HCT116 (cell line): ENCODE data around the gene HPS3. TPM values are rescaled to one million over a fixed set of nuclear protein-coding genes. Genes with fewer than 3 reads are reported as not detected.

Experiments
- ATAC-seq: fragments of 200-7000 bp; cut with Tn5 transposase; 2 replicates; pipeline ENCODE4 v1.9.1; 2020; ENCODE audit warnings: mild to moderate bottlenecking, moderate library complexity
- BruUV-seq: library from RNA; stranded (reverse); fragments of 400-500 nt; replicated peaks from 2 replicates; lab custom pipeline; 2021; lab: Mats Ljungman, UMichigan
- CTCF ChIA-PET: fragments of 300-600 bp; sonication (Branson Sonifier 250); formaldehyde crosslinking; loops from one replicate; lab custom pipeline; 2021; ENCODE audit warnings: antibody characterized with exemption; lab: Charles Lee
- POLR2A ChIA-PET: fragments of 300-600, 350-600 bp; sonication (Branson Sonifier 250); formaldehyde crosslinking; loops from one replicate; lab custom pipeline; 2021; ENCODE audit warnings: antibody characterized with exemption; lab: Charles Lee
- RAD21 ChIA-PET, 2 experiments: fragments of 300-600 bp; sonication (Branson Sonifier 250); formaldehyde crosslinking; loops; one replicate each; lab custom pipeline; 2023; ENCODE audit warnings: low total read pairs in 2 of 2; ENCODE audit not compliant: uncharacterized antibody in 2 of 2, unreplicated experiment in 2 of 2, low non-redundant PET in 1 of 2; lab: Charles Lee
- DNase-seq: peaks from one replicate; pipeline ENCODE4 v3.0.0-alpha.2; 2010; ENCODE audit warnings: low read depth, low spot score
- H2AFZ ChIP-seq: fragments of 200-600 bp; shearing (Covaris generic), sonication (generic); 2 replicates; pipeline ENCODE4 v1.6.1; 2017; ENCODE audit warnings: low read depth, mixed run types, mixed read lengths, antibody characterized with exemption, low read length; ENCODE audit not compliant: poor library complexity, severe bottlenecking
- H3K27ac ChIP-seq: 2 replicates; pipeline ENCODE4 v1.5.1; 2012; ENCODE audit warnings: low read depth, low read length
- H3K27me3 ChIP-seq: fragments of 200-600 bp; sonication (generic); 2 replicates; pipeline ENCODE4 v1.6.1; 2016; ENCODE audit warnings: mixed run types, low read length, mixed read lengths; ENCODE audit not compliant: insufficient read depth
- H3K36me3 ChIP-seq, 2 experiments: fragments of 200-500 bp in 1 of 2; fragments of 200-600 bp in 1 of 2; sonication (Bioruptor generic) in 1 of 2; sonication (generic) in 1 of 2; 2 replicates each; pipeline versions ENCODE4 v1.5.1 to v1.6.1; 2014 to 2016; ENCODE audit warnings: low read length in 2 of 2, inconsistent platforms in 1 of 2, mixed read lengths in 1 of 2, mixed run types in 1 of 2; ENCODE audit not compliant: insufficient read depth in 2 of 2, control insufficient read depth in 1 of 2
- H3K4me1 ChIP-seq, 2 experiments: fragments of 200-600 bp in 1 of 2; sonication (generic) in 1 of 2; 2 replicates each; pipeline versions ENCODE4 v1.5.1 to v1.6.1; 2012 to 2017; ENCODE audit warnings: low read length in 2 of 2, inconsistent platforms in 1 of 2, mild to moderate bottlenecking in 1 of 2, mixed read lengths in 1 of 2, mixed run types in 1 of 2, moderate library complexity in 1 of 2; ENCODE audit not compliant: insufficient read depth in 2 of 2, control insufficient read depth in 1 of 2
- H3K4me2 ChIP-seq: fragments of 200-600 bp; sonication (generic); 2 replicates; pipeline ENCODE4 v1.6.1; 2017; ENCODE audit warnings: mixed run types, low read length, mixed read lengths
- H3K4me3 ChIP-seq, 2 experiments: fragments of 200-600 bp in 1 of 2; sonication (generic) in 1 of 2; replicated peaks in 1 of 2; 2 replicates each; pipeline ENCODE4 v1.5.1; 2011 to 2016; ENCODE audit warnings: low read length in 2 of 2, control low read depth in 1 of 2, low read depth in 1 of 2, mild to moderate bottlenecking in 1 of 2, mixed read lengths in 1 of 2, mixed run types in 1 of 2
- H3K79me2 ChIP-seq: fragments of 200-600 bp; sonication (generic); 2 replicates; pipeline ENCODE4 v1.6.1; 2017; ENCODE audit warnings: mild to moderate bottlenecking, mixed run types, low read length, moderate library complexity, mixed read lengths; ENCODE audit not compliant: insufficient read depth
- H3K9ac ChIP-seq: fragments of 200-600 bp; sonication (generic); 2 replicates; pipeline ENCODE4 v1.6.1; 2016; ENCODE audit warnings: low read length, mixed read lengths
- H3K9me2 ChIP-seq: fragments of 200-600 bp; sonication (generic), shearing (Covaris generic); 2 replicates; pipeline ENCODE4 v1.6.1; 2017; ENCODE audit warnings: mixed run types, mild to moderate bottlenecking, moderate library complexity; ENCODE audit not compliant: insufficient read depth
- H3K9me3 ChIP-seq, 2 experiments: fragments of 200-500 bp in 1 of 2; fragments of 200-600 bp in 1 of 2; sonication (Bioruptor generic) in 1 of 2; sonication (generic) in 1 of 2; 2 replicates each; pipeline ENCODE4 v1.6.1; 2014 to 2017; ENCODE audit warnings: low read length in 2 of 2, mixed read lengths in 2 of 2, inconsistent platforms in 1 of 2, low read depth in 1 of 2, mild to moderate bottlenecking in 1 of 2, mixed run types in 1 of 2, moderate library complexity in 1 of 2; ENCODE audit not compliant: control insufficient read depth in 1 of 2, insufficient read depth in 1 of 2
- H4K20me1 ChIP-seq: fragments of 200-600 bp; sonication (generic), shearing (Covaris generic); 2 replicates; pipeline ENCODE4 v1.6.1; 2017; ENCODE audit warnings: mixed run types, mild to moderate bottlenecking, moderate library complexity; ENCODE audit not compliant: insufficient read depth
- CBX3 ChIP-seq: IDR thresholded peaks from 2 replicates; pipeline ENCODE4 v1.6.1; 2012; ENCODE audit warnings: low read depth
- CEBPB ChIP-seq: IDR thresholded peaks from 2 replicates; pipeline ENCODE4 v1.6.1; 2012; ENCODE audit warnings: low read depth
- CTCF ChIP-seq, 3 experiments: fragments of 200-600 bp in 1 of 3; sonication (generic) in 1 of 3; IDR thresholded peaks in 2 of 3; conservative IDR thresholded peaks in 1 of 3; 2 replicates each; pipeline ENCODE4 v1.5.1; 2012 to 2017; ENCODE audit warnings: low read depth in 2 of 3, low read length in 2 of 3, antibody characterized with exemption in 1 of 3, borderline replicate concordance in 1 of 3, control low read depth in 1 of 3, mild to moderate bottlenecking in 1 of 3, mixed read lengths in 1 of 3, mixed run types in 1 of 3, moderate library complexity in 1 of 3; ENCODE audit not compliant: insufficient read depth in 1 of 3
- EGR1 ChIP-seq: IDR thresholded peaks from 2 replicates; pipeline ENCODE4 v1.6.1; 2012; ENCODE audit warnings: low read depth
- ELF1 ChIP-seq: IDR thresholded peaks from 2 replicates; pipeline ENCODE4 v1.6.1; 2012; ENCODE audit warnings: low read depth, borderline replicate concordance
- EZH2phosphoT487 ChIP-seq: fragments of 200-600 bp; IDR thresholded peaks from 2 replicates; pipeline ENCODE4 v1.6.1; 2018; ENCODE audit warnings: antibody characterized with exemption, borderline replicate concordance
- JUND ChIP-seq: IDR thresholded peaks from 2 replicates; pipeline ENCODE4 v1.6.1; 2012
- POLR2A ChIP-seq: IDR thresholded peaks from 2 replicates; pipeline ENCODE4 v1.7.0; 2011; ENCODE audit warnings: borderline replicate concordance; ENCODE audit not compliant: insufficient read depth, insufficient read length; ENCODE audit errors: extremely low read depth
- POLR2AphosphoS5 ChIP-seq: IDR thresholded peaks from 2 replicates; pipeline ENCODE4 v1.6.1; 2011; ENCODE audit warnings: mild to moderate bottlenecking, low read depth, low read length, moderate library complexity
- SRF ChIP-seq: IDR thresholded peaks from 2 replicates; pipeline ENCODE4 v1.6.1; 2012; ENCODE audit warnings: low read depth
- YY1 ChIP-seq: IDR thresholded peaks from 2 replicates; pipeline ENCODE4 v1.6.1; 2011; ENCODE audit warnings: low read length, low read depth, moderate library complexity, mild to moderate bottlenecking; ENCODE audit not compliant: insufficient replicate concordance; ENCODE audit errors: extremely low read depth
- ZFX ChIP-seq: fragments of 450-650 bp; IDR thresholded peaks from 2 replicates; pipeline ENCODE4 v1.6.1; 2017
- ZNF274 ChIP-seq: fragments of 200-500 bp; sonication (Bioruptor generic); IDR thresholded peaks from 2 replicates; pipeline ENCODE4 v1.6.1; 2014; ENCODE audit warnings: mild to moderate bottlenecking, low read depth, low read length, inconsistent platforms
- intact Hi-C: fragments of 100-400 bp; cut with micrococcal nuclease; formaldehyde crosslinking; loops from 2 replicates; pipeline ENCODE4 v1.10.0; 2022
- total RNA-seq: library from RNA; stranded (reverse); gene quantifications from one replicate; pipeline ENCODE4 v1.2.1, GENCODE V29; 2021; ENCODE audit not compliant: unreplicated experiment
- TF ChIP-seq, protein P1 (sequence below): IDR thresholded peaks from 2 replicates; pipeline ENCODE4 v1.6.1; 2012
- TF ChIP-seq, protein P2 (sequence below): IDR thresholded peaks from 2 replicates; pipeline ENCODE4 v1.6.1; 2012; ENCODE audit warnings: low read depth

The HPS3 gene
- total RNA-seq, 1 experiment from 2014 or later, result 17.1 TPM

DNA sequence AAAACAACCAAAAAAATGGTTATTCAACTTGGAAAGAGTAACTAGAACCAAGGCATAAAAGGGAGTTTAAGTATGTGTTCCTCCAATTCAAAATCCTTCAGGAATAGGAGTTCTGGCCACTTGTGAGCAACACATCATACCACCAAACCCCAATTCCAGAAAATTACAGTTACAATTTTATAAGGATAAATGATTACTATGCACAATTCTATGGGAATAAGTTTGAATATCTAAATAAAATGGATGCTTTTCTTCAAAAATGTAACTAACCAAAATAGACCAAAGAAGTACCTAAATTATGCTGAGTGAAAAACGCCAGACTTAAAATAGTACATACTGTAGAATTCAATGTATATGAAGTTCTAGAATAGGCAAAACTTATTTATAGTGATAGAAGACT, 47.7 kb upstream of the HPS3 start:
- Histone ChIP-seq H3K9me3 (no peaks in the 10 kb centered on the region), H3K9ac (no peak overlapping the region), H3K36me3 (peaks cover 7 to 18% of the 10 kb centered on the region in 2 experiments; a peak in 2 of 4 replicates), H3K27ac (no peak overlapping the region), H2AFZ (no peak overlapping the region), H3K79me2 (peaks cover 86% of the 10 kb centered on the region), H3K4me3 (no peak overlapping the region), H3K4me2 (no peak overlapping the region), H4K20me1 (no peaks in the 10 kb centered on the region), H3K4me1 (peaks cover 2 to 14% of the 10 kb centered on the region in 2 experiments; a peak in 2 of 4 replicates), H3K27me3 (no peaks in the 10 kb centered on the region), H3K9me2 (no peaks in the 10 kb centered on the region)
- TF ChIP-seq, protein P1, sequence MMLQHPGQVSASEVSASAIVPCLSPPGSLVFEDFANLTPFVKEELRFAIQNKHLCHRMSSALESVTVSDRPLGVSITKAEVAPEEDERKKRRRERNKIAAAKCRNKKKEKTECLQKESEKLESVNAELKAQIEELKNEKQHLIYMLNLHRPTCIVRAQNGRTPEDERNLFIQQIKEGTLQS, result no peak
- TF ChIP-seq ELF1, result no peak
- ATAC-seq, result no peak
- DNase-seq, result no peak
- ChIA-PET CTCF (interaction anchor here (0.7 kb wide), 1 partner anchor 126 kb away, joined by 3 read pairs; no protein-coding TSS in a partner anchor), RAD21 (no interaction called here), POLR2A (no interaction called here)
- intact Hi-C loops, result no loop called here
- BruUV-seq, result no TSS peak

DNA sequence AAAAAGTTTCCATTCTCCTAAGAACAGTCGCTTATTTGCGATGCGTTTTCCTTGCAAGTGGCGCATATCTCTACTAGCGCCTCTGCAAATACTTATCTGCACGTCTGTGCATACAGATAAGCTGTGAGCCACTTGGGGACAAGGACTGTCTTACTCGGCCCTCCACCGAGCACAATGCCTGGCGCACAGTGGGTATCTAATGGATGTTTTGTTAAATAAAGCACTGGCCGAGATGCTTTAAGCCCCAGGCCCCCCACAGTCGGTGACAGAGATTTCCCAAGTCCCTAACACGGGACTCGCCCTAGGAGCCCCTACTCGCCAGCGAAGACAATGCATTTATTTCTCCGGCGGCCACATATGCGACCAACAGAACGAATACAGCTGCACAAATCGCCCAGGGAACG, 43.6 kb upstream of the HPS3 start:
- H3K27ac ChIP-seq, result peak overlapping the region; percentile 47
- no peaks in the 10 kb centered on the region for H3K9me3 ChIP-seq
- no peaks in the 10 kb centered on the region for H4K20me1 ChIP-seq
- H3K4me2 ChIP-seq, result peak overlapping the region; percentile 90
- no peak overlapping the region for H2AFZ ChIP-seq
- TSS peak; percentile 64 for BruUV-seq
- H3K36me3 ChIP-seq, result peaks cover 7 to 13% of the 10 kb centered on the region in 2 experiments; a peak in 2 of 4 replicates
- peak overlapping the region; percentile 69 to 90 for H3K4me3 ChIP-seq
- peaks cover 2 to 16% of the 10 kb centered on the region in 2 experiments; a peak in 2 of 4 replicates for H3K4me1 ChIP-seq
- peak overlapping the region; percentile 72 for H3K9ac ChIP-seq
- H3K79me2 ChIP-seq, result peaks cover 53% of the 10 kb centered on the region
- CTCF ChIA-PET, result no interaction called here
- intact Hi-C loops, result no loop called here
- DNase-seq, result no peak
- peak; percentile 25 for ATAC-seq
- RAD21 ChIA-PET, result interaction anchor here in 1 of 2 experiments (1.1 kb wide), 1 partner anchor 130 kb away, joined by 4 read pairs; no protein-coding TSS in a partner anchor
- POLR2A ChIA-PET, result no interaction called here
- no peaks in the 10 kb centered on the region for H3K9me2 ChIP-seq
- H3K27me3 ChIP-seq, result no peaks in the 10 kb centered on the region
- TF ChIP-seq CEBPB, result no peak
- TF ChIP-seq, protein P2, sequence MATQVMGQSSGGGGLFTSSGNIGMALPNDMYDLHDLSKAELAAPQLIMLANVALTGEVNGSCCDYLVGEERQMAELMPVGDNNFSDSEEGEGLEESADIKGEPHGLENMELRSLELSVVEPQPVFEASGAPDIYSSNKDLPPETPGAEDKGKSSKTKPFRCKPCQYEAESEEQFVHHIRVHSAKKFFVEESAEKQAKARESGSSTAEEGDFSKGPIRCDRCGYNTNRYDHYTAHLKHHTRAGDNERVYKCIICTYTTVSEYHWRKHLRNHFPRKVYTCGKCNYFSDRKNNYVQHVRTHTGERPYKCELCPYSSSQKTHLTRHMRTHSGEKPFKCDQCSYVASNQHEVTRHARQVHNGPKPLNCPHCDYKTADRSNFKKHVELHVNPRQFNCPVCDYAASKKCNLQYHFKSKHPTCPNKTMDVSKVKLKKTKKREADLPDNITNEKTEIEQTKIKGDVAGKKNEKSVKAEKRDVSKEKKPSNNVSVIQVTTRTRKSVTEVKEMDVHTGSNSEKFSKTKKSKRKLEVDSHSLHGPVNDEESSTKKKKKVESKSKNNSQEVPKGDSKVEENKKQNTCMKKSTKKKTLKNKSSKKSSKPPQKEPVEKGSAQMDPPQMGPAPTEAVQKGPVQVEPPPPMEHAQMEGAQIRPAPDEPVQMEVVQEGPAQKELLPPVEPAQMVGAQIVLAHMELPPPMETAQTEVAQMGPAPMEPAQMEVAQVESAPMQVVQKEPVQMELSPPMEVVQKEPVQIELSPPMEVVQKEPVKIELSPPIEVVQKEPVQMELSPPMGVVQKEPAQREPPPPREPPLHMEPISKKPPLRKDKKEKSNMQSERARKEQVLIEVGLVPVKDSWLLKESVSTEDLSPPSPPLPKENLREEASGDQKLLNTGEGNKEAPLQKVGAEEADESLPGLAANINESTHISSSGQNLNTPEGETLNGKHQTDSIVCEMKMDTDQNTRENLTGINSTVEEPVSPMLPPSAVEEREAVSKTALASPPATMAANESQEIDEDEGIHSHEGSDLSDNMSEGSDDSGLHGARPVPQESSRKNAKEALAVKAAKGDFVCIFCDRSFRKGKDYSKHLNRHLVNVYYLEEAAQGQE, result no peak
- TF ChIP-seq ELF1, result no peak
- TF ChIP-seq CTCF (IDR thresholded peaks at IDR 0.05 in 2 of 3, conservative IDR thresholded peaks at IDR 0.05 in 1 of 3; ENCODE audit: borderline replicate concordance in 1 of 3, insufficient read depth in 1 of 3, low read depth in 2 of 3, low read length in 2 of 3), result no peak
- no peak for TF ChIP-seq POLR2AphosphoS5
- TF ChIP-seq, protein P1, result no peak
- no peak for TF ChIP-seq EZH2phosphoT487
- TF ChIP-seq POLR2A, result no peak
- TF ChIP-seq EGR1, result no peak
- TF ChIP-seq ZNF274, result no peak
- no peak for TF ChIP-seq YY1
- TF ChIP-seq CBX3, result no peak
- TF ChIP-seq SRF, result no peak
- TF ChIP-seq ZFX, result no peak
- TF ChIP-seq JUND, result no peak
